GM20431 (cell line): ENCODE data around the gene USP19.

Experiments used
- in situ Hi-C: fragments of 300-500 bp; cut with MseI, MboI; formaldehyde crosslinking; loops from one replicate; pipeline ENCODE4 v1.15.0; 2020; ENCODE audit warnings: low sequenced_read_pairs; ENCODE audit not compliant: unreplicated experiment

USP19 gene

GRCh38 chr3:49120438-49121131 lies at the start of gene USP19:
TSS of gene USP19 (minus strand) at chr3:49120823. CDS start at chr3:49119145, 1,678 bp downstream.
- in situ Hi-C loops, result no loop called here

- in situ Hi-C loops, result loop anchor here (25.0 kb wide), 1 partner anchor 295 kb away; the partner anchor contains the start of gene DAG1
These were observed 46.3 kb upstream of the USP19 start for GRCh38 chr3:49166752-49167556.

- in situ Hi-C loops, result loop anchor here (25.0 kb wide), 1 partner anchor 296 kb away; the partner anchor contains the start of gene DAG1
These were observed 45.4 kb upstream of the USP19 start, which contains the start of gene CCDC71 for GRCh38 chr3:49165771-49166751. TSS of gene CCDC71 (minus strand) at chr3:49166331. CDS start at chr3:49164208, 2,123 bp downstream.

GRCh38 chr3:49164983-49165720 lies 44.5 kb upstream of the USP19 start:
- in situ Hi-C loops, result loop anchor here (25.0 kb wide), 1 partner anchor 297 kb away; the partner anchor contains the start of gene DAG1

- in situ Hi-C loops, result loop anchor here (25.0 kb wide), 1 partner anchor 299 kb away; the partner anchor contains the start of gene DAG1
These were observed 43.0 kb upstream of the USP19 start for GRCh38 chr3:49163609-49164008.

GRCh38 chr3:49162751-49163419 lies 42.3 kb upstream of the USP19 start:
- in situ Hi-C loops, result loop anchor here (25.0 kb wide), 1 partner anchor 299 kb away; the partner anchor contains the start of gene DAG1

GRCh38 chr3:49161808-49162530 lies 41.3 kb upstream of the USP19 start:
- in situ Hi-C loops, result loop anchor here (25.0 kb wide), 1 partner anchor 300 kb away; the partner anchor contains the start of gene DAG1

- in situ Hi-C loops, result loop anchor here (25.0 kb wide), 1 partner anchor 301 kb away; the partner anchor contains the start of gene DAG1
These were observed 40.6 kb upstream of the USP19 start for GRCh38 chr3:49161197-49161596.

- in situ Hi-C loops, result loop anchor here (25.0 kb wide), 1 partner anchor 304 kb away; the partner anchor contains the start of gene DAG1
These were observed 38.2 kb upstream of the USP19 start for GRCh38 chr3:49158792-49159191.

GRCh38 chr3:49158103-49158709 lies 37.6 kb upstream of the USP19 start:
- in situ Hi-C loops, result loop anchor here (25.0 kb wide), 1 partner anchor 304 kb away; the partner anchor contains the start of gene DAG1

- in situ Hi-C loops, result loop anchor here (25.0 kb wide), 1 partner anchor 305 kb away; the partner anchor contains the start of gene DAG1
These were observed 36.7 kb upstream of the USP19 start for GRCh38 chr3:49157289-49157688.

- in situ Hi-C loops, result loop anchor here (25.0 kb wide), 1 partner anchor 309 kb away; the partner anchor contains the start of gene DAG1
These were observed 32.8 kb upstream of the USP19 start for GRCh38 chr3:49153349-49153912.

GRCh38 chr3:49151610-49152009 lies 31.0 kb upstream of the USP19 start:
- in situ Hi-C loops, result loop anchor here (25.0 kb wide), 1 partner anchor 311 kb away; the partner anchor contains the start of gene DAG1

- in situ Hi-C loops, result no loop called here
These were observed 27.5 kb upstream of the USP19 start for GRCh38 chr3:49148159-49148558.

- in situ Hi-C loops, result no loop called here
These were observed 19.5 kb upstream of the USP19 start for GRCh38 chr3:49140080-49140479.

- in situ Hi-C loops, result no loop called here
These were observed 14.9 kb upstream of the USP19 start for GRCh38 chr3:49135499-49135898.
